PC-9 (cell line): ENCODE measurements around the gene BCAR3. TPM values are rescaled to one million over a fixed set of nuclear protein-coding genes. Genes with fewer than 3 reads are reported as not detected.

Experiments used
- BruUV-seq: library from RNA; stranded (reverse); fragments of 400-500 nt; replicated peaks from 2 replicates; lab custom pipeline; 2021; lab: Mats Ljungman, UMichigan
- CTCF ChIA-PET: fragments of 300-600 bp; sonication (Branson Sonifier 250); formaldehyde crosslinking; loops from one replicate; lab custom pipeline; 2022; ENCODE audit warnings: antibody characterized with exemption; lab: Charles Lee
- POLR2A ChIA-PET: fragments of 300-600 bp; sonication (Branson Sonifier 250); formaldehyde crosslinking; loops from one replicate; lab custom pipeline; 2022; ENCODE audit warnings: antibody characterized with exemption; ENCODE audit not compliant: unreplicated experiment; lab: Charles Lee
- DNase-seq, 2 experiments: peaks; one replicate each; pipeline versions ENCODE4 v3.0.0 to v3.0.0-alpha.2; 2015 to 2022; ENCODE audit warnings: mixed read lengths in 1 of 2
- H2AFZ ChIP-seq: fragments of 200-600 bp; sonication (generic); 2 replicates; pipeline ENCODE4 v1.8.1; 2017; ENCODE audit warnings: antibody characterized with exemption
- H3F3A ChIP-seq: fragments of 200-600 bp; sonication (generic); 2 replicates; pipeline ENCODE4 v1.8.1; 2017; ENCODE audit warnings: antibody characterized with exemption, mild to moderate bottlenecking, low read depth; ENCODE audit not compliant: insufficient read depth
- H3K27ac ChIP-seq: fragments of 200-600 bp; sonication (generic); 2 replicates; pipeline ENCODE4 v1.6.1; 2016; ENCODE audit warnings: mixed run types
- H3K27me3 ChIP-seq: fragments of 200-600 bp; sonication (generic); 2 replicates; pipeline ENCODE4 v1.6.1; 2016; ENCODE audit warnings: low read depth, mixed run types; ENCODE audit not compliant: insufficient read depth
- H3K36me3 ChIP-seq: fragments of 200-600 bp; sonication (generic); 2 replicates; pipeline ENCODE4 v1.6.1; 2016; ENCODE audit warnings: low read depth, mixed run types
- H3K4me1 ChIP-seq: fragments of 200-600 bp; sonication (generic); replicated peaks from 2 replicates; pipeline ENCODE4 v1.6.1; 2016; ENCODE audit warnings: mixed run types; ENCODE audit not compliant: insufficient read depth
- H3K4me2 ChIP-seq: fragments of 200-600 bp; sonication (generic); 2 replicates; pipeline ENCODE4 v1.6.1; 2017; ENCODE audit warnings: mixed run types
- H3K4me3 ChIP-seq: fragments of 200-600 bp; sonication (generic); 2 replicates; pipeline ENCODE4 v1.6.1; 2016; ENCODE audit warnings: mixed run types
- H3K79me2 ChIP-seq: fragments of 200-600 bp; sonication (generic); 2 replicates; pipeline ENCODE4 v1.6.1; 2017; ENCODE audit warnings: low read depth, mixed run types
- H3K9me2 ChIP-seq: fragments of 200-600 bp; sonication (generic); 2 replicates; pipeline ENCODE4 v1.8.1; 2017; ENCODE audit warnings: mild to moderate bottlenecking; ENCODE audit not compliant: insufficient read depth
- H3K9me3 ChIP-seq: fragments of 200-600 bp; sonication (generic); 2 replicates; pipeline ENCODE4 v1.8.1; 2016; ENCODE audit warnings: low read depth; ENCODE audit not compliant: insufficient read depth
- H4K20me1 ChIP-seq: fragments of 200-600 bp; sonication (generic); 2 replicates; pipeline ENCODE4 v1.8.1; 2017; ENCODE audit not compliant: insufficient read depth
- EZH2 ChIP-seq: fragments of 200-600 bp; sonication (generic); IDR thresholded peaks from 2 replicates; pipeline ENCODE4 v1.8.0; 2017; ENCODE audit warnings: antibody characterized with exemption, low read depth
- intact Hi-C: fragments of 100-400 bp; cut with micrococcal nuclease; formaldehyde crosslinking; loops from one replicate; pipeline ENCODE4 v1.10.0; 2022; ENCODE audit not compliant: unreplicated experiment
- total RNA-seq: library from RNA; stranded (reverse); gene quantifications from 2 replicates; pipeline ENCODE4 v1.2.3, GENCODE V29; 2021
- TF ChIP-seq, protein P1 (sequence below): fragments of 200-600 bp; sonication (generic); conservative IDR thresholded peaks from 2 replicates; pipeline ENCODE4 v1.6.1; 2017; ENCODE audit warnings: mixed run types, antibody characterized with exemption, mild to moderate bottlenecking, moderate library complexity

The BCAR3 gene
- total RNA-seq, 1 experiment from 2014 or later = 70.0 TPM

DNA sequence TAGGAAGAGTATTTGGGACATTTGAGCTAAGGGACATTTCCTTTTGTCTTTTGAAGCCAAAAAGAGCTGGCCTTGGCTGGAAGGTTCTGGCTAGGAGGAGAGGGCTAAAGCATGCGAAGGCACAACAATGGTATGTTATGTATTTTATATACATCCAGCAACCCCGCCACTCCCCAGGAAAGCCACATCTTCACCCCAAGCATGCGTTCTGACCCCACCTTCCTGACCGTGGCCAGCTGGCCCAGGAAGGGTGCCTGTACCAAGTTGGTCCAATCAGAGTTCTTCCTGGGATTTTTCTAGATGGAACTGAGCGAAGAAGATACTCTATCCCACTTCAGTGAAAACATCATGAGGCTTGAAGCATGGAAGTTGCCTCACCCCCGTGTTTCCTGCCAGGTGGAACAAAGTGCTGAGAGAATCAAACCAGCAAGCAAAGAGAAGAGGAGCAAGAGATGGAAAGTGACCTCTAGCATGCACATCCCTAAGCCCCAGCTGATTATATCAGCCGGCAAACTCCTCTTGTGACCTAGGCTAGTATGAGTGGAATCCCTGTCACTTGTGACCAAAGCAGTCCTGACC is 82.7 kb downstream of the BCAR3 start:
- H3K27me3 ChIP-seq = no peaks in the 10 kb centered on the region
- H3K9me2 ChIP-seq = no peaks in the 10 kb centered on the region
- intact Hi-C loops = no loop called here
- no peaks in the 10 kb centered on the region for H3K9me3 ChIP-seq
- no peak for DNase-seq
- ChIA-PET CTCF (no interaction called here), POLR2A (interaction anchor here (0.6 kb wide), 1 partner anchor 53 kb away, joined by 9 read pairs; no protein-coding TSS in a partner anchor)
- peaks cover 14% of the 10 kb centered on the region; the same call in 1 of the 2 replicates for H3K4me1 ChIP-seq
- no peak overlapping the region for H3K4me3 ChIP-seq
- H4K20me1 ChIP-seq = peaks cover 100% of the 10 kb centered on the region
- TF ChIP-seq, protein P1, sequence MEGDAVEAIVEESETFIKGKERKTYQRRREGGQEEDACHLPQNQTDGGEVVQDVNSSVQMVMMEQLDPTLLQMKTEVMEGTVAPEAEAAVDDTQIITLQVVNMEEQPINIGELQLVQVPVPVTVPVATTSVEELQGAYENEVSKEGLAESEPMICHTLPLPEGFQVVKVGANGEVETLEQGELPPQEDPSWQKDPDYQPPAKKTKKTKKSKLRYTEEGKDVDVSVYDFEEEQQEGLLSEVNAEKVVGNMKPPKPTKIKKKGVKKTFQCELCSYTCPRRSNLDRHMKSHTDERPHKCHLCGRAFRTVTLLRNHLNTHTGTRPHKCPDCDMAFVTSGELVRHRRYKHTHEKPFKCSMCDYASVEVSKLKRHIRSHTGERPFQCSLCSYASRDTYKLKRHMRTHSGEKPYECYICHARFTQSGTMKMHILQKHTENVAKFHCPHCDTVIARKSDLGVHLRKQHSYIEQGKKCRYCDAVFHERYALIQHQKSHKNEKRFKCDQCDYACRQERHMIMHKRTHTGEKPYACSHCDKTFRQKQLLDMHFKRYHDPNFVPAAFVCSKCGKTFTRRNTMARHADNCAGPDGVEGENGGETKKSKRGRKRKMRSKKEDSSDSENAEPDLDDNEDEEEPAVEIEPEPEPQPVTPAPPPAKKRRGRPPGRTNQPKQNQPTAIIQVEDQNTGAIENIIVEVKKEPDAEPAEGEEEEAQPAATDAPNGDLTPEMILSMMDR = no peak
- TF ChIP-seq EZH2 = no peak
- BruUV-seq = no TSS peak
- H2AFZ ChIP-seq = no peak overlapping the region
- peaks cover 76% of the 10 kb centered on the region for H3K36me3 ChIP-seq
- peak overlapping the region; percentile 17; the same call in 1 of the 2 replicates for H3K27ac ChIP-seq
- peaks cover 95% of the 10 kb centered on the region for H3F3A ChIP-seq
- H3K79me2 ChIP-seq = peaks cover 100% of the 10 kb centered on the region
- H3K4me2 ChIP-seq = no peak overlapping the region

DNA sequence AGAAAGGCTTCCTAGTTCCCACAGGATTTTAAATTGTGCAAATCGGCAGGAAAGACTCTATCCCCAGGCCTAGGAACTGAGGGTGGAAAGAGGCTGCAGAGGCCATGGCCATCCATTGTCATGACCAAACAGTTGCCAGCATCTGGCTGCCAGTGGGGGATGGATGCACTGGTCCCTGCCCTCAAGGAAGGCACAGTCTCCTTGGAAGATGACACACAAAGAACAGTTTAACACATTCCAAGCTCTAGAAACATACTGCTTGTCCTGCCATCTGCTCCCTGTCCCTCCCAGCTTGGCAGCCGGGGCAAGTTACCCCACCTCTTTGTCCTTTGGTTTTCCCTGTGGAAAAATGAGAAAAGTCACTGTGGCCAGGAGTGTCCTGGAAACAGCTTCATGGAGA is 83.2 kb downstream of the BCAR3 start:
- no TSS peak for BruUV-seq
- POLR2A ChIA-PET = interaction anchor here (0.6 kb wide), 1 partner anchor 53 kb away, joined by 9 read pairs; no protein-coding TSS in a partner anchor
- Histone ChIP-seq H4K20me1 (peaks cover 100% of the 10 kb centered on the region), H3K27ac (peak overlapping the region; percentile 17; the same call in 1 of the 2 replicates), H3K4me2 (no peak overlapping the region), H3K9me2 (no peaks in the 10 kb centered on the region), H3K79me2 (peaks cover 100% of the 10 kb centered on the region), H3K4me3 (no peak overlapping the region), H3F3A (peaks cover 95% of the 10 kb centered on the region), H3K27me3 (no peaks in the 10 kb centered on the region), H3K36me3 (peaks cover 76% of the 10 kb centered on the region), H3K9me3 (no peaks in the 10 kb centered on the region), H2AFZ (no peak overlapping the region), H3K4me1 (peaks cover 19% of the 10 kb centered on the region; the same call in 1 of the 2 replicates)
- CTCF ChIA-PET = no interaction called here
- intact Hi-C loops = no loop called here
- DNase-seq = no peak
- TF ChIP-seq, protein P1 = no peak
- no peak for TF ChIP-seq EZH2

- intact Hi-C loops = no loop called here
- DNase-seq = no peak
- H3F3A ChIP-seq = peaks cover 97% of the 10 kb centered on the region
- peaks cover 100% of the 10 kb centered on the region for H3K79me2 ChIP-seq
- TF ChIP-seq, protein P1 = no peak
- no peak for TF ChIP-seq EZH2
- ChIA-PET CTCF (no interaction called here), POLR2A (no interaction called here)
- peaks cover 80% of the 10 kb centered on the region for H3K36me3 ChIP-seq
- H3K27ac ChIP-seq = peak overlapping the region; percentile 14; the same call in 1 of the 2 replicates
- no peaks in the 10 kb centered on the region for H3K9me3 ChIP-seq
- H3K4me1 ChIP-seq = peaks cover 26% of the 10 kb centered on the region
- no TSS peak for BruUV-seq
- H4K20me1 ChIP-seq = peaks cover 100% of the 10 kb centered on the region
- no peaks in the 10 kb centered on the region for H3K9me2 ChIP-seq
- H2AFZ ChIP-seq = no peak overlapping the region
- no peak overlapping the region for H3K4me2 ChIP-seq
- no peaks in the 10 kb centered on the region for H3K27me3 ChIP-seq
- H3K4me3 ChIP-seq = no peak overlapping the region
These were observed 83.9 kb downstream of the BCAR3 start for GRCh38 chr1:93597709-93598108.
